ENCODE data around the gene UBE2J2.

GRCh38 chr1:1225913-1226312 lies 47.7 kb downstream of the UBE2J2 start:
- no peak for TF ChIP-seq CTCF (IDR thresholded peaks at IDR 0.05)
- no peak for TF ChIP-seq POLR2A (IDR thresholded peaks at IDR 0.05)

Measured in body of pancreas (tissue), 4 donors.